ENCODE data around the gene IRF8.

GRCh38 chr16:85872734-85873133, 26.2 kb upstream of the IRF8 start:
- TF ChIP-seq EZH2 (IDR thresholded peaks at IDR 0.05; ENCODE audit: low read length, missing control alignments) (no peak), CTCF (conservative IDR thresholded peaks at IDR 0.05 in 1 of 2, IDR thresholded peaks at IDR 0.05 in 1 of 2; ENCODE audit: low read depth in 1 of 2, low read length in 2 of 2) (no peak)
